WERI-Rb-1 (cell line): ENCODE data around the gene TBL1XR1.

Experiments
- DNase-seq: peaks from one replicate; pipeline ENCODE4 v3.0.0-alpha.2; 2020
- H3K27ac ChIP-seq: fragments of 250-450 bp; sonication (Bioruptor Pico); 2 replicates; pipeline ENCODE4 v1.5.1; 2020; ENCODE audit warnings: mild to moderate bottlenecking, moderate library complexity
- H3K27me3 ChIP-seq: fragments of 250-450 bp; sonication (Bioruptor Pico); 2 replicates; pipeline ENCODE4 v1.5.1; 2021; ENCODE audit warnings: mild to moderate bottlenecking, low read depth, moderate library complexity; ENCODE audit not compliant: insufficient read depth, severe bottlenecking
- H3K36me3 ChIP-seq: fragments of 250-450 bp; sonication (Bioruptor Pico); 2 replicates; pipeline ENCODE4 v1.5.1; 2020; ENCODE audit warnings: mild to moderate bottlenecking, moderate library complexity
- H3K4me3 ChIP-seq: 2 replicates; pipeline ENCODE4 v1.5.1; 2011; ENCODE audit warnings: low read depth, mild to moderate bottlenecking, control low read depth, low read length
- H3K9me3 ChIP-seq: fragments of 250-450 bp; sonication (Bioruptor Pico); 2 replicates; pipeline ENCODE4 v1.5.1; 2021; ENCODE audit warnings: mild to moderate bottlenecking, moderate library complexity; ENCODE audit not compliant: severe bottlenecking
- CTCF ChIP-seq: IDR thresholded peaks from 2 replicates; pipeline ENCODE4 v1.5.1; 2011; ENCODE audit warnings: low read depth, mild to moderate bottlenecking, control low read depth, inconsistent platforms, low read length

Gene TBL1XR1

GRCh38 chr3:177236704-177237103 lies 39.4 kb upstream of the TBL1XR1 start:
- H3K9me3 ChIP-seq: no peaks in the 10 kb centered on the region
- H3K36me3 ChIP-seq: no peaks in the 10 kb centered on the region
- no peak overlapping the region for H3K27ac ChIP-seq
- TF ChIP-seq CTCF: no peak
- H3K27me3 ChIP-seq: no peaks in the 10 kb centered on the region
- no peak for DNase-seq
- H3K4me3 ChIP-seq: no peak overlapping the region

GRCh38 chr3:177234121-177234520 lies 36.8 kb upstream of the TBL1XR1 start:
- Histone ChIP-seq H3K9me3 (no peaks in the 10 kb centered on the region), H3K36me3 (no peaks in the 10 kb centered on the region), H3K27me3 (no peaks in the 10 kb centered on the region), H3K27ac (no peak overlapping the region), H3K4me3 (no peak overlapping the region)
- DNase-seq: no peak
- TF ChIP-seq CTCF: no peak

- no peak for TF ChIP-seq CTCF
- Histone ChIP-seq H3K27ac (no peak overlapping the region), H3K4me3 (no peak overlapping the region), H3K27me3 (no peaks in the 10 kb centered on the region), H3K36me3 (no peaks in the 10 kb centered on the region), H3K9me3 (no peaks in the 10 kb centered on the region)
- DNase-seq: no peak
These were observed 34.0 kb upstream of the TBL1XR1 start for GRCh38 chr3:177231242-177231641.

- H3K27ac ChIP-seq: no peak overlapping the region
- no peaks in the 10 kb centered on the region for H3K36me3 ChIP-seq
- no peak overlapping the region for H3K4me3 ChIP-seq
- no peaks in the 10 kb centered on the region for H3K9me3 ChIP-seq
- TF ChIP-seq CTCF: no peak
- DNase-seq: no peak
- H3K27me3 ChIP-seq: no peaks in the 10 kb centered on the region
These were observed 33.4 kb upstream of the TBL1XR1 start for GRCh38 chr3:177230641-177231040.

- DNase-seq: no peak
- Histone ChIP-seq H3K36me3 (no peaks in the 10 kb centered on the region), H3K9me3 (no peaks in the 10 kb centered on the region), H3K27ac (no peak overlapping the region), H3K4me3 (no peak overlapping the region), H3K27me3 (no peaks in the 10 kb centered on the region)
- TF ChIP-seq CTCF: no peak
These were observed 32.5 kb upstream of the TBL1XR1 start for GRCh38 chr3:177229791-177230190.

- TF ChIP-seq CTCF: no peak
- H3K36me3 ChIP-seq: no peaks in the 10 kb centered on the region
- no peak overlapping the region for H3K27ac ChIP-seq
- H3K9me3 ChIP-seq: no peaks in the 10 kb centered on the region
- no peak for DNase-seq
- H3K4me3 ChIP-seq: no peak overlapping the region
- no peaks in the 10 kb centered on the region for H3K27me3 ChIP-seq
These were observed 31.4 kb upstream of the TBL1XR1 start for GRCh38 chr3:177228601-177229190.
